ENCODE results near the gene BEND6.
"Not testable (repeated sequence)": the region's sequence is repeated elsewhere in the genome, so short reads cannot be mapped to it uniquely, and the experiment has no call there.

Gene BEND6

DNA sequence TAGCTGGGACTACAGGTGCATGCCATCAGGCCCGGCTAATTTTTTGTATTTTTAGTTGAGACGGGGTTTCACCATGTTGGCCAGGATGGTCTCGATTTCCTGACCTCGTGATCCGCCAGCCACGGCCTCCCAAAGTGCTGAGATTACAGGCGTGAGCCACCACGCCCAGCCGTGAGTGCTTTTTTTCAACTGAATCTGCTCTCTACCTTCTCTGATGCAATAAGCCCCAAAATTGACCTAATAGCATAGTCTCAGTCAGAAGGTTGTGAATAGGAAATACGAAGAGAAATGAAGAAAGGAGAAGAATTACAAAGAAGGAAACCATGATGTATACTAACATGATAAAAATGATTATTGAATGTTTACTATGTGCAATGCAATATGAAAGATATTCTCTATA is 33.2 kb downstream of the BEND6 start:
- Mint-ChIP-seq H3K9me3 (no peaks in the 10 kb centered on the region), H3K27ac (no peak overlapping the region), H3K4me3 (no peak overlapping the region), H3K36me3 (no peaks in the 10 kb centered on the region), H3K4me1 (no peaks in the 10 kb centered on the region), H3K27me3 (peaks cover 14% of the 10 kb centered on the region)

DNA sequence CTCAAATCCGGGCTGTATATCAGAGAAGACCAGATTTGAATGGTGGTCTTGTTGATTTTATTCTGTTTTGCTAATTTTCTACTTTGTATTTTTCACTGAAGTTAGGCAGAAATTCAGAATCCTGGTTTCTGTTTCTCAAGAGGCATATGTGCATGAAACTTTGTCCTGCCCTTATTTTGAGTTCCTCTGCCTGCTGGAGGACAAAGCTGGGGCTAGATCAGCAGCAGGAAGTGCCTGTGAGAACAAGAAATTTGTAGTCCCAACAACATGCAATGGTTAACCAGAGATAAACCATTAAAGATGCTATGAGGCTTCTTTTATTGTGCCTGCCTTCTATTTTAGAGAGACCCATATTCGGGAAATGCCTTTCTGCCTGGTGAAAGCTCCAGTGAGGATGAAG is 37.1 kb downstream of the BEND6 start:
- no peak overlapping the region for H3K27ac Mint-ChIP-seq
- no peaks in the 10 kb centered on the region for H3K4me1 Mint-ChIP-seq
- no peaks in the 10 kb centered on the region for H3K9me3 Mint-ChIP-seq
- no peak overlapping the region for H3K4me3 Mint-ChIP-seq
- H3K36me3 Mint-ChIP-seq: no peaks in the 10 kb centered on the region
- H3K27me3 Mint-ChIP-seq: peaks cover 14% of the 10 kb centered on the region

DNA sequence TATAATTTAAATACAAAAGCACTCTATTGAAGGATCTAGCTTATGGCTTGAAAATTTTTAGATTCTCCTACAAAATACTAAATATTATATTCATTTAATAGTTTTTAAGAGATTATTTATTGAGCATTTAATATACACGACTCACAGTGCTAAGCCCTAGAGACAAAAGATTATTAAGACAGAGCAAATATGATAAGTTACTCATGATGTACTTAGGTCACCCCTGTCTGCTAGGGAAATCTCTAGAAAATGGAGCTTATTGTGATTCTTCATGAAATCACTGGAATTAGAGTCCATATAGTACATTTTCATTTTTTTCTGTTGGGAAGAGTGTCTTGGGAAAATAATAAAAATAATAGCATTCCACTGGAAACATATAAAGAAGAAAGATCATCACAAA is 37.8 kb downstream of the BEND6 start:
- no peaks in the 10 kb centered on the region for H3K9me3 Mint-ChIP-seq
- no peak overlapping the region for H3K4me3 Mint-ChIP-seq
- no peak overlapping the region for H3K27ac Mint-ChIP-seq
- H3K27me3 Mint-ChIP-seq: peaks cover 14% of the 10 kb centered on the region
- H3K36me3 Mint-ChIP-seq: no peaks in the 10 kb centered on the region
- no peaks in the 10 kb centered on the region for H3K4me1 Mint-ChIP-seq

DNA sequence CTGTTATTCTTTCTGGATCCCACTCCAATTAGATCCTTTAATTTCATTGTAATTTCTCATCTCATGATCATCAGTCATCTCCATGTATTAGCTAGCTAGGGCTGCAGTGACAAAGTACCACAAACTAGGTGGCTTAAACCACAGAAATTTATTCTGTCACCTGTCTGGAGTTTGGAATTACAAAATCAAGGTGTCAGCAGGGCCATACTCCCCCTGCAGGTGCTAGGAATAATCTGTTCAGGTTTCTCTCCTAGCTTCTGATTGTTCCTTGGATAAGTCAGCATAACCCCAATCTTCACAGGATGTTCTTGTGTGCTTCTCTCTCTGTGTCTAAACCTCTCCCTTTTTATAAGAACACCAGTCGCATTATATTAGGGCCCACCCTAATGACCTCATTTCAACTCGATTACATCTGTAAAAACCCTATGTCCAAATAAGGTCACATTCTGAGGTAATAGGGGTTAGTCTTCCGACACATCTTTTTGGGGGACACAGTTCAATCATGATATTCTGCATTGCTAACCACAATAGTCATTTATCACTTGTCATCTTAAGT is 40.5 kb downstream of the BEND6 start:
- peak overlapping the region; percentile 10 for H3K27ac Mint-ChIP-seq
- no peaks in the 10 kb centered on the region for H3K9me3 Mint-ChIP-seq
- H3K36me3 Mint-ChIP-seq: peaks cover 2% of the 10 kb centered on the region
- H3K4me3 Mint-ChIP-seq: no peak overlapping the region
- H3K27me3 Mint-ChIP-seq: peaks cover 10% of the 10 kb centered on the region
- no peaks in the 10 kb centered on the region for H3K4me1 Mint-ChIP-seq

GRCh38 chr6:56996401-56996800 is 41.5 kb downstream of the BEND6 start:
- H3K36me3 Mint-ChIP-seq: peaks cover 2% of the 10 kb centered on the region
- H3K27me3 Mint-ChIP-seq: peaks cover 12% of the 10 kb centered on the region
- no peak overlapping the region for H3K4me3 Mint-ChIP-seq
- no peaks in the 10 kb centered on the region for H3K9me3 Mint-ChIP-seq
- H3K27ac Mint-ChIP-seq: no peak overlapping the region
- no peaks in the 10 kb centered on the region for H3K4me1 Mint-ChIP-seq

- H3K36me3 Mint-ChIP-seq: peaks cover 2% of the 10 kb centered on the region
- no peak overlapping the region for H3K4me3 Mint-ChIP-seq
- H3K9me3 Mint-ChIP-seq: no peaks in the 10 kb centered on the region
These were observed 44.1 kb downstream of the BEND6 start for GRCh38 chr6:56999049-56999448.

DNA sequence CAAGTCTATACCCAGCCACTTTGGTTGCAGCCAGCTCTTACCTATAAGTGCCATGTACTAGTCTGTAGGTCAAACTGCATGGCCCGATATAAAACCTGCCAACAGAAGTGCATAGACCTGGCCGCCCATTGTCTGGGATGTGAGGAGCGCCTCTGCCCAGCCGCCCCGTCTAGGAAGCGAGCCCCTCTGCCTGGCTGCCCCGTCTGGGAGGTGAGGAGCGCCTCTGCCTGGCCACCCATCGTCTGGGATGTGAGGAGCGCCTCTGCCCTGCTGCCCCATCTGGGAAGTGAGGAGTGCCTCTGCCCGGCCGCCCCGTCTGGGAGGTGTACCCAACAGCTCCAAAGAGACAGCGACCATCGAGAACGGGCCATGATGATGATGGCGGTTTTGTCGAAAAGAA is 44.8 kb downstream of the BEND6 start:
- not testable (repeated sequence) for H3K27me3 Mint-ChIP-seq, H3K4me1 Mint-ChIP-seq, H3K36me3 Mint-ChIP-seq, H3K27ac Mint-ChIP-seq, H3K4me3 Mint-ChIP-seq, H3K9me3 Mint-ChIP-seq

More at GRCh38 chr6:56999049-56999448, 44.1 kb downstream of the BEND6 start:
- Mint-ChIP-seq H3K4me1 (no peaks in the 10 kb centered on the region), H3K27ac (no peak overlapping the region), H3K27me3 (peaks cover 7% of the 10 kb centered on the region)

DNA sequence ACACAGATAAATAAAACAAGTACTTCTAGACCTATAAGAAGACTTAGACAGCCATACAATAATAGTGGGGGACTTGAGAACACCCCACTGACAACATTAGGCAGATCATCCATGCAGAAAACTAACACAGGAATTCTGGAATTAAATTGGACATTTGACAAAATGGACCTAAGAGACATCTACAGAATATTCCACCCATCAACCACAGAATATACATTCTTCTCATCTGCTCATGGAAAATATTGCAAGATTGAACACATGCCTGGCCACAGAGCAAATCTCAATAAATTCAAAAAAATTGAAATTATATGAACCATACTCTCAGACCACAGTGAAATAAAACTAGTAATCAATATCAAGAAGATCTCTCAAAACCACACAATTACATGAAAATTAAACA is 47.3 kb downstream of the BEND6 start:
- Mint-ChIP-seq H3K27me3 (peaks cover 7% of the 10 kb centered on the region), H3K4me1 (no peaks in the 10 kb centered on the region), H3K4me3 (no peak overlapping the region), H3K9me3 (no peaks in the 10 kb centered on the region), H3K27ac (no peak overlapping the region), H3K36me3 (peaks cover 2% of the 10 kb centered on the region)

DNA sequence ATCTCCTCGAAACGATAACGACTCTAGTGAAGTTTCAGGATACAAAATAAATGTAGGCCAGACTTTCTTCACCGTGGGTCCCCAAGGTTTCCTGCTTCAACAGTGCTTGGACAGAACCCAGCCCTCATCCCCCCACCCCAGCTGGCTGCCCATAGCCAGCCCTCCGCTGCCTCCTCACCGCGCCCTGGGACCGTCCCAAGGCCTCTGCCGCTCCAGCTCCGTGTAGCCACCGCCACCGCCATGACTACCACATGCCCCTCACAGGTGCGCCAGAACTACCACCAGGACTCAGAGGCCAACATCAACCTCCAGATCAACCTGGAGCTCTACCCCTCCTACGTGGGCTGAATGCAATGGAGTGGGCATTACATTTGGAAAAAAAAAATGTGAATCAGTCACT is 49.4 kb downstream of the BEND6 start:
- Mint-ChIP-seq H3K36me3 (no peaks in the 10 kb centered on the region), H3K4me1 (no peaks in the 10 kb centered on the region), H3K9me3 (no peaks in the 10 kb centered on the region), H3K27me3 (peaks cover 5% of the 10 kb centered on the region), H3K27ac (no peak overlapping the region), H3K4me3 (no peak overlapping the region)

DNA sequence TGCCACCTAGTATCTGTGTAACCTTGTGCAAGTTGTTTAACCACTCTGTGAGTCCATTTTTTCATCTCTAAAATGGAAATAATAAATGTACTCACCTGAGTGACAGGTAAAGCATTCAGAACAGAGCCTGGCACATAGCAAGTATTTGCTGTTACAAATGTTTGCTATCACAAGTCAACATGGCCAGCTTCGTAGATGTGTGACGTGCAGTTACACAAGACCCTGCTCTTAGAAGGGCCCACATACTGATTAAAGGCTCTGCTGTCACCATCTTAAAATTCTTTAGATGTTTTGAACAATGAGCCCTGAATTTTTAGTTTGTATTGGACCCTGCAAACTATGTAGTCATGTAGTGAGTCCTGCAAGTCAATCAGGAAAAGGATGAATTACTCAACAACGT is 51.2 kb downstream of the BEND6 start:
- Mint-ChIP-seq H3K36me3 (no peaks in the 10 kb centered on the region), H3K9me3 (no peaks in the 10 kb centered on the region), H3K27ac (no peak overlapping the region), H3K27me3 (peaks cover 2% of the 10 kb centered on the region), H3K4me3 (no peak overlapping the region), H3K4me1 (no peaks in the 10 kb centered on the region)

DNA sequence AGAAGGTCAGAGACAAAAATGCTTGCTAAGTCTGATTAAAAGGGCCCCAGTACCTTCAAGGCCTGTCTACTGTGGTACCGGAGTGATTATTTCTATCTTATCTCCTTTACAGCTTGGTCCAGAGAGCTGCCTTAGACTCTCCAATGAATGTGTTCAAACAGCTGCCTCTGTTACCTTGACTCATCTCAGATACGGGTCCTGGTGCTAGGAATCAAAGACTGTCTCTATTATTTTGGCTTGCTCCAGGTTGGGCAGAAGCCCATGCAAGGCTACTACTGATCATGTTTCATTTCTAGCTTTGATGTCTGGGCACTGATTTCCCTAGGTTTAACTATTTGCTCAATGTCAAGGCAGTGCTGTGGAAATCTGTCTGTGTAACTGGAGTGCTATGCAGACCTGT is 53.2 kb downstream of the BEND6 start:
- not testable (repeated sequence) for H3K4me1 Mint-ChIP-seq, H3K9me3 Mint-ChIP-seq, H3K27me3 Mint-ChIP-seq, H3K4me3 Mint-ChIP-seq, H3K27ac Mint-ChIP-seq, H3K36me3 Mint-ChIP-seq

- Mint-ChIP-seq H3K27ac (no peak overlapping the region), H3K4me1 (no peaks in the 10 kb centered on the region), H3K9me3 (no peaks in the 10 kb centered on the region), H3K36me3 (no peaks in the 10 kb centered on the region), H3K27me3 (peaks cover 4% of the 10 kb centered on the region), H3K4me3 (no peak overlapping the region)
These were observed 58.6 kb downstream of the BEND6 start for GRCh38 chr6:57013521-57013926.

DNA sequence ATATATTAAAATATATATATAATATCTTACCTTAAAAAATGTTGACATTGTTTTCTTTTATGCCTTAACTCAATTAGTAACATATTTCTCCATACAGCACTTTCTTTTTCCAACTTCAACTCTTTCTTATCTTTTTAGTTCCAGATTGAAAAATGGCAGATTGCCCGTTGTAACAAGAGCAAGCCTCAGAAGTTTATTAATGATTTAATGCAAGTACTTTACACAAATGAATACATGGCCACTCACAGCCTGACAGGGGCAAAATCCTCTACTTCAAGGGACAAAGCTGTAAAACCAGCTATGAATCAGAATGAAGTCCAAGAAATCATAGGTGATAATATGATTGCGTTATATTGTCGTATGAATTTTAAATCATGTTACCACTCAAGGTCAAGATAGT is 62.2 kb downstream of the BEND6 start:
- Mint-ChIP-seq H3K4me1 (no peaks in the 10 kb centered on the region), H3K27ac (no peak overlapping the region), H3K27me3 (peaks cover 5% of the 10 kb centered on the region), H3K9me3 (no peaks in the 10 kb centered on the region), H3K36me3 (no peaks in the 10 kb centered on the region), H3K4me3 (no peak overlapping the region)

GRCh38 chr6:57017841-57018240 is 62.9 kb downstream of the BEND6 start:
- no peaks in the 10 kb centered on the region for H3K9me3 Mint-ChIP-seq
- H3K27me3 Mint-ChIP-seq: peaks cover 5% of the 10 kb centered on the region
- no peak overlapping the region for H3K27ac Mint-ChIP-seq
- H3K4me3 Mint-ChIP-seq: no peak overlapping the region
- no peaks in the 10 kb centered on the region for H3K36me3 Mint-ChIP-seq
- no peaks in the 10 kb centered on the region for H3K4me1 Mint-ChIP-seq

DNA sequence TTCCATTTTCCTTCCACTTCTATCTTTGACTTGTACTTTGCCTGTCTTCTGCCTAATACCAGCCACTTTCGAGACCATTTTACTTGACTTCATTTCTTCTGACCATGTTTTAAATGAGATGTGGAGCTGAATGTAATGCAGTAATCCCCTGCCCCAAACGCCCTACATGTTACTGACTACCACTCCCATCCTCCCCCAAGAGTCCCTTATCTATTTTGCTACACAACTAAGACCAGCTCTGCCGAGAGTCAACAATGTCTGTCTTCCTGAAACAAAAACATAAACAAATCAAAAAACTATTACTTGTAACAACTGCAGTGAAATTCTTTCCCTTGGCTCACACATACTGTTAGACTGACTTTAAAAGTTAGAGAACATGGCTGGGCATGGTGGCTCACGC is 64.5 kb downstream of the BEND6 start:
- peaks cover 5% of the 10 kb centered on the region for H3K27me3 Mint-ChIP-seq
- no peaks in the 10 kb centered on the region for H3K4me1 Mint-ChIP-seq
- H3K27ac Mint-ChIP-seq: no peak overlapping the region

DNA sequence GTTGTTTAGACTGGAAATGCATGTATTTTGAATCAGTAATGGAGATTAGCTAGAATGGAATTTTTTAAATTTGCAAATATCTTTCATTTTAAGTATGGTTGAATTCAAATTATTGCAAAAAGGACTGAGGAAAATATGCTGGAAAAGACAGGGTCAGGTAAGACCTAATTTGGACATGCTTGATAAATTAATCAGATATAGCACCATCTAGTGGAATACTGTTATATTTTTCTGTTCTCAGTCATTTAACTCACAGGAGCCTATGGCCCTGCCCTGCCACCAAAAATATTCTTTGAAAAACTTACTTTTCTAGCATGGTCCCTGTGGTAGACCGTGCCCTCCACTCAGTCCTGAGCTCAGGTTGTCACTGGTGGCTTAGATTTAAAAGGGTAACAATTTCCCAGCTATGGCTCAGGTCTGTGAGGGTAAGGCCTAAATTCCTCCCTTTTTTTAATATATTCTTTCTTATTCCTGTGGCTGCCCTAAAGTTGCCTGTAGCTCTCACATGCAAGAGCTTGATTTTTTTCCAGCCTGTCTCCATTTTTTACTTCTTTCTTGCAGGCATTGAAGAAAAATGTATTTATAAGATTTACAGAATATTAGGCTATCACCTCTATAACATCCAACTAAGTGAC is 66.3 kb downstream of the BEND6 start:
- H3K4me1 Mint-ChIP-seq: no peaks in the 10 kb centered on the region
- peaks cover 8% of the 10 kb centered on the region for H3K27me3 Mint-ChIP-seq
- peaks cover 12% of the 10 kb centered on the region for H3K36me3 Mint-ChIP-seq
- H3K4me3 Mint-ChIP-seq: no peak overlapping the region
- H3K9me3 Mint-ChIP-seq: peaks cover 16% of the 10 kb centered on the region
- no peak overlapping the region for H3K27ac Mint-ChIP-seq

More for the DNA sequence above, 64.5 kb downstream of the BEND6 start:
- Mint-ChIP-seq H3K4me3 (no peak overlapping the region), H3K9me3 (peaks cover 2% of the 10 kb centered on the region), H3K36me3 (peaks cover 2% of the 10 kb centered on the region)

GRCh38 chr6:57024321-57024720 is 69.4 kb downstream of the BEND6 start:
- Mint-ChIP-seq H3K27ac (no peak overlapping the region), H3K27me3 (peaks cover 9% of the 10 kb centered on the region), H3K4me1 (no peaks in the 10 kb centered on the region), H3K9me3 (peaks cover 16% of the 10 kb centered on the region), H3K36me3 (peaks cover 12% of the 10 kb centered on the region), H3K4me3 (no peak overlapping the region)
